Measurements from ENCODE around the gene TRPC4. TPM values are rescaled to one million over a fixed set of nuclear protein-coding genes. Genes with fewer than 3 reads are reported as not detected.
A peak's percentile ranks its signal among the peaks of the same experiment; 100 is the strongest.

Gene TRPC4
- total and polyA plus RNA-seq, 2 donors (not counting 1 experiment from before 2014, with no cell fraction given): 1.7 to 30.7 TPM

DNA sequence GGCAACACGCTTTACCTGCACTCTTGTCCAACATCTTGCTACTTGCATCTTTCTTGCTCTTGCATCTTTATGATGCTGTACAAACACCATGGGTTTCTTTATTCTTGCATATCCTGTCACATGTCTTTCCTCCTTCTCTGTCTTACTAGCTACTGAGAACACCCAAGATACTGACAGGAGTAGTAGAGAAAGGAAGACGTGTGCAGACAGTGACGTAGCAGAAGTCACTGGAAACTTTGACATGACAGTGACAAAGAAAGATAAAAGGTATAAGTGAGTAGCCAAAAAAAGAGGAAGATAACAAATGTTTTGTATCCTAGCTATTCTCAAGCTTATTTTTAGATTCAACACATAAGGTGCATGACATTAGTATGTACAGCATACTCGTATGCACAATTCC lies 34.2 kb downstream of the TRPC4 start:
- DNase-seq (ENCODE audit: low read depth in 2 of 2): no peak
- Histone ChIP-seq H3K9ac (ENCODE audit: insufficient read depth, low read length) (no peak overlapping the region), H2AFZ (ENCODE audit: low read length) (no peak overlapping the region), H3K4me3 (replicated peaks in 1 of 4; ENCODE audit: control extremely low read depth in 1 of 4, insufficient read depth in 1 of 4, low read depth in 3 of 4, low read length in 4 of 4) (no peak overlapping the region), H3K36me3 (ENCODE audit: control insufficient read depth, insufficient read depth, low read length) (no peaks in the 10 kb centered on the region), H3K27ac (ENCODE audit: insufficient read depth, low read length) (no peak overlapping the region), H3K27me3 (ENCODE audit: control insufficient read depth, insufficient read depth, low read length) (no peaks in the 10 kb centered on the region), H3K4me1 (ENCODE audit: control insufficient read depth, extremely low read depth, insufficient read depth, low read length) (no peaks in the 10 kb centered on the region), H4K20me1 (ENCODE audit: control insufficient read depth, extremely low read depth, insufficient read depth, low read length) (no peaks in the 10 kb centered on the region), H3K4me2 (ENCODE audit: extremely low read depth, insufficient read depth, low read length) (no peak overlapping the region), H3K9me3 (ENCODE audit: control insufficient read depth, insufficient read depth, low read depth, low read length) (no peaks in the 10 kb centered on the region), H3K79me2 (ENCODE audit: control insufficient read depth, insufficient read depth, low read length) (no peaks in the 10 kb centered on the region)
- no peak for TF ChIP-seq EZH2 (IDR thresholded peaks at IDR 0.05; ENCODE audit: low read length, missing control alignments)
- TF ChIP-seq, protein P1, sequence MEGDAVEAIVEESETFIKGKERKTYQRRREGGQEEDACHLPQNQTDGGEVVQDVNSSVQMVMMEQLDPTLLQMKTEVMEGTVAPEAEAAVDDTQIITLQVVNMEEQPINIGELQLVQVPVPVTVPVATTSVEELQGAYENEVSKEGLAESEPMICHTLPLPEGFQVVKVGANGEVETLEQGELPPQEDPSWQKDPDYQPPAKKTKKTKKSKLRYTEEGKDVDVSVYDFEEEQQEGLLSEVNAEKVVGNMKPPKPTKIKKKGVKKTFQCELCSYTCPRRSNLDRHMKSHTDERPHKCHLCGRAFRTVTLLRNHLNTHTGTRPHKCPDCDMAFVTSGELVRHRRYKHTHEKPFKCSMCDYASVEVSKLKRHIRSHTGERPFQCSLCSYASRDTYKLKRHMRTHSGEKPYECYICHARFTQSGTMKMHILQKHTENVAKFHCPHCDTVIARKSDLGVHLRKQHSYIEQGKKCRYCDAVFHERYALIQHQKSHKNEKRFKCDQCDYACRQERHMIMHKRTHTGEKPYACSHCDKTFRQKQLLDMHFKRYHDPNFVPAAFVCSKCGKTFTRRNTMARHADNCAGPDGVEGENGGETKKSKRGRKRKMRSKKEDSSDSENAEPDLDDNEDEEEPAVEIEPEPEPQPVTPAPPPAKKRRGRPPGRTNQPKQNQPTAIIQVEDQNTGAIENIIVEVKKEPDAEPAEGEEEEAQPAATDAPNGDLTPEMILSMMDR (conservative IDR thresholded peaks at IDR 0.05 in 1 of 2, IDR thresholded peaks at IDR 0.05 in 1 of 2; ENCODE audit: low read depth in 1 of 2, low read length in 2 of 2): no peak

DNA sequence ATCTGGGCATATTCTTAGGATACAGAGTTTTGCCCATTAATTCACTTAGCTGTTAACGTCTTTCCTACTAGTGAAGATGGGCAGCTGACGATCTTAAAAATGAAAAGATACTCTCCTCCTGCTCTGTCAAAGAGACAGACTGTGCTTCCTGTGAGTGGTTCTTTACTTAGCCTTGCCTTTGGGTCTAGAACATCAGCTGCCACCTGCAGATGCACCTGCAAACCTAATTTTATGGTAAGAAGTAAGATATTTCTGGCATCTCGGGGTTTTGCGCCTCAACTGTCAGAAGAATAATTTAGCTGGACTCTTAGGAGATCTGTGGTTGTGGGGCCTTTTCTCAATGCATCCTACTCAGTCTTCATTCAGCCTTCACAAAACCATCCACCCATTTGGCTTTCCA lies 36.2 kb downstream of the TRPC4 start:
- Histone ChIP-seq H3K27me3 (ENCODE audit: control insufficient read depth, insufficient read depth, low read length) (no peaks in the 10 kb centered on the region), H3K27ac (ENCODE audit: insufficient read depth, low read length) (no peak overlapping the region), H3K9me3 (ENCODE audit: control insufficient read depth, insufficient read depth, low read depth, low read length) (no peaks in the 10 kb centered on the region), H3K9ac (ENCODE audit: insufficient read depth, low read length) (no peak overlapping the region), H3K4me3 (replicated peaks in 1 of 4; ENCODE audit: control extremely low read depth in 1 of 4, insufficient read depth in 1 of 4, low read depth in 3 of 4, low read length in 4 of 4) (no peak overlapping the region), H3K36me3 (ENCODE audit: control insufficient read depth, insufficient read depth, low read length) (no peaks in the 10 kb centered on the region), H3K4me2 (ENCODE audit: extremely low read depth, insufficient read depth, low read length) (no peak overlapping the region), H3K4me1 (ENCODE audit: control insufficient read depth, extremely low read depth, insufficient read depth, low read length) (no peaks in the 10 kb centered on the region), H3K79me2 (ENCODE audit: control insufficient read depth, insufficient read depth, low read length) (no peaks in the 10 kb centered on the region), H2AFZ (ENCODE audit: low read length) (no peak overlapping the region), H4K20me1 (ENCODE audit: control insufficient read depth, extremely low read depth, insufficient read depth, low read length) (no peaks in the 10 kb centered on the region)
- TF ChIP-seq, protein P1 (conservative IDR thresholded peaks at IDR 0.05 in 1 of 2, IDR thresholded peaks at IDR 0.05 in 1 of 2; ENCODE audit: low read depth in 1 of 2, low read length in 2 of 2): no peak
- no peak for TF ChIP-seq EZH2 (IDR thresholded peaks at IDR 0.05; ENCODE audit: low read length, missing control alignments)
- DNase-seq (ENCODE audit: low read depth in 2 of 2): no peak

DNA sequence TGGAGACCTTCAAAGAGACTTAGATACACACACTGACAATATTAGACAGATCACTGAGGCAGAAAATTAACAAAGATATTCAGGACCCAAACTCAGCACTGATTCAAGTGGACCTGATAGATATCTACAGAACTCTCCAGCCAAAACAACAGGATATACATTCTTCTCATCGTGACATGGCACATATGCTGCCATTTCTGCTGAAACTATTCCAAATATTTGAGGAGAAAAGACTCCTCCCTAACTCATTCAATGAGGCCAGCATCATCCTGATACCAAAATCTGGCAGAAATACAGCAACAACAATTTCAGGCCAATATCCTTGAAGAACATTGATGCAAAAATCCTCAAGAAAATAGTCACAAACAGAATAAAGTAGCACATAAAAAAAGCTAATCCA lies 53.3 kb downstream of the TRPC4 start:
- H3K79me2 ChIP-seq (ENCODE audit: control insufficient read depth, insufficient read depth, low read length): no peaks in the 10 kb centered on the region
- H3K4me1 ChIP-seq (ENCODE audit: control insufficient read depth, extremely low read depth, insufficient read depth, low read length): no peaks in the 10 kb centered on the region
- H3K4me3 ChIP-seq (replicated peaks in 1 of 4; ENCODE audit: control extremely low read depth in 1 of 4, insufficient read depth in 1 of 4, low read depth in 3 of 4, low read length in 4 of 4): no peak overlapping the region
- H3K27ac ChIP-seq (ENCODE audit: insufficient read depth, low read length): no peak overlapping the region
- H3K9ac ChIP-seq (ENCODE audit: insufficient read depth, low read length): no peak overlapping the region
- H3K36me3 ChIP-seq (ENCODE audit: control insufficient read depth, insufficient read depth, low read length): no peaks in the 10 kb centered on the region
- no peak overlapping the region for H2AFZ ChIP-seq (ENCODE audit: low read length)
- H3K27me3 ChIP-seq (ENCODE audit: control insufficient read depth, insufficient read depth, low read length): no peaks in the 10 kb centered on the region
- no peak overlapping the region for H3K4me2 ChIP-seq (ENCODE audit: extremely low read depth, insufficient read depth, low read length)
- TF ChIP-seq, protein P1 (conservative IDR thresholded peaks at IDR 0.05 in 1 of 2, IDR thresholded peaks at IDR 0.05 in 1 of 2; ENCODE audit: low read depth in 1 of 2, low read length in 2 of 2): no peak
- TF ChIP-seq EZH2 (IDR thresholded peaks at IDR 0.05; ENCODE audit: low read length, missing control alignments): no peak
- peak in 1 of 2 donors; percentile 25 for DNase-seq (ENCODE audit: low read depth in 2 of 2)
- no peaks in the 10 kb centered on the region for H4K20me1 ChIP-seq (ENCODE audit: control insufficient read depth, extremely low read depth, insufficient read depth, low read length)
- no peaks in the 10 kb centered on the region for H3K9me3 ChIP-seq (ENCODE audit: control insufficient read depth, insufficient read depth, low read depth, low read length)

Measured in fibroblast of lung (primary cell).